HG02885 (cell line): ENCODE results near the gene DPYD.

Experiments used
- ATAC-seq: cut with Tn5 transposase; IDR thresholded peaks from one replicate; pipeline ENCODE4 v1.9.1; 2021; ENCODE audit warnings: mild to moderate bottlenecking; ENCODE audit not compliant: unreplicated experiment, poor library complexity

Gene DPYD

GRCh38 chr1:97136996-97137395, 783.8 kb downstream of the DPYD start:
- ATAC-seq = no peak

- ATAC-seq = no peak
Observed at GRCh38 chr1:97135972-97136371, 784.9 kb downstream of the DPYD start.

GRCh38 chr1:97128426-97128825, 792.4 kb downstream of the DPYD start:
- no peak for ATAC-seq

- no peak for ATAC-seq
Observed at GRCh38 chr1:97123717-97124431, 797.0 kb downstream of the DPYD start.

GRCh38 chr1:97120806-97121205, 800.0 kb downstream of the DPYD start:
- no peak for ATAC-seq

DNA sequence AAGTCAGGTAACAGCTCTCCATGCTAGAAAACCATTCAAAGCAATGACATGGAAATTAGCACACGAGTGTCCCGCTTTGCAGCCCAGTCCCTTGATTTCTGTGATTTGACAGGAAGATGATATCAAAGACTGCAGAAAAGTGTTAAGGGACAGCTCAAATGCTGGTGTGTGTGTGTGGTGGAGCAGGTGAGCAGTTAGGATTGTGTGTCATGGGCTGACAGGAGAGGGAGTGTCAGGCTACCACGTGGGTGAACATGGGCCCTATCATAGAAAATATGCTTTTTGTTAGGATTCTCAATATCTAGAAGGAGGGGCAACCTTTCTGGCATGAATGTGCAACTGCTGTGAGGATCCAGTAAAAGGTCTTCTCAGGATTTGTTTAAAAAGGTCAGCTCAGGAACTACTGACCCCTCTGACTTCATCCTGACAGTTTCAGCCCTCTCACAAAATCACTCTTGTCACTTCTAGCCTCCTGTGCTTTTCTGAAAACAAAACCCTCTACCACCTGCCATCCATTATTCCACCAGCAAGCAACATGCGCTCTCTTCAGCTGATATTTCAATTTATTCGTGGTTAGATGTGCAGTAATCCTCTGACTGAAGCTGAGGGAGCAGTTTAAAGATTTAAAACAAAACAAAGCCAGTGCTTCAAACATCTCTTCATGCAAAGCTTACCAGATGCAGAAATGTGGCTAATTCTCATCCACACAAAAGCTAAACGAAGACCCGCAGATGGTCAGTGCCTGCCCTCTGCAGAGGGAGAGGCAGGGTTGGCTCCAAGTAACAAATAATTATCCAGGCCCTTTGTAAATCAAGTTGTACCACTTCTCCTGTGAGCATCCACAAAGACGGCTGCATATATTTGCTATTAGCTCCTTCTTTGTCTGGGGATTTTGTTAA, 801.3 kb downstream of the DPYD start:
- no peak for ATAC-seq

DNA sequence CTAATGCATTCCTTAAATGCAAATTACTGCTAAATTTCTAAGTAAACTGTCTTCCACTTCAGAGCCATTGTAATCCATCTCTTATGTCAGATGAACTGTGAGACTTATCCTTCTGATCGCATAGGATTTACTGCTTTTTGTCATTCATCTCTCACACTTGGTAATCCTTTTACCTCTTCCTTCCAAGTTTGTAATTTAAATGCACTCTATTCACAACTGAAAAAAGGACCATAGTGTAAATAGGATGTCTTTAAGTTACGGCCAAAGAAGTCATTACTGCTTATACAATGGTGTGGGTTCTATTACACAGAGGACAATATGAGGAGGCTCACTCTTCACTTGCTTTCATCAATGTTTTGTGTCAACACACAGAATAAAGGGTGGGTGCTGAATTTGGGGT, 806.0 kb downstream of the DPYD start:
- no peak for ATAC-seq

DNA sequence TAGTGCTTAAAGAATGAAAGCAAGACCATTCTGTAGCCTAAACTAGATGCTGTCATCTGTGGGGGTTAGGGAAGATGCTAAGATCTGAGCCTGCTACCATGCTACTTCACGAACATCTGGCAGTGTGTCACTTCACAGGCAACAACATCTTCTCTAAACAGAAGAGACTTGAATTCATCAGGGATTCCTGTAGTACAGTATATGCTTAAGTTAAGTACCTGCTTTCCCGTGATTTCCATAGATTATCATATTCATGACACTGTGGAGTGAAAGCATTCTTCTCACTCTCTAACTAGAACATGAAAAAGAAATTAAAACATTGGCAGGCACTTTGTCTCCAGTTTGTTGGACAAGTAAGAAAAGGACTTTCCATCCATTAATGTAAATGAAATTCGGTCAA, 808.4 kb downstream of the DPYD start:
- no peak for ATAC-seq

DNA sequence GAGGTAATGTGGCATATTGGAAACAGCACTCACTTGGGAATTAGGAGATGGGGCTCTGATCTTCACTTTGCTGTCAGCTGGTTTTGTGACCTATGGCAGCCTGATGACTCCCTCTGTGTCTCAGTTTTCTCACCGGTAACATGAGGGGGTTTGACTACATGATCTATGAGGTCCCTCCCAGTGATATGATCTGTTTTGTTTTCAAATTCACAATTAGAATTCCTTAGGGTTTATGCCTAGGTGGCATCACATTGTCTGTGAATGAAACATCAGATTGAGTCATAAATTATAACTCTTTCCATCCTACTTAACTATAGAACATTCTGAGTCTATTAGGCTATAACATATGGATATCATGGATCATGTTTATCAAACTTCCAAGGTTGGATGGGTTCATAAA, 812.7 kb downstream of the DPYD start:
- ATAC-seq = no peak

GRCh38 chr1:97105531-97105930, 815.3 kb downstream of the DPYD start:
- no peak for ATAC-seq

DNA sequence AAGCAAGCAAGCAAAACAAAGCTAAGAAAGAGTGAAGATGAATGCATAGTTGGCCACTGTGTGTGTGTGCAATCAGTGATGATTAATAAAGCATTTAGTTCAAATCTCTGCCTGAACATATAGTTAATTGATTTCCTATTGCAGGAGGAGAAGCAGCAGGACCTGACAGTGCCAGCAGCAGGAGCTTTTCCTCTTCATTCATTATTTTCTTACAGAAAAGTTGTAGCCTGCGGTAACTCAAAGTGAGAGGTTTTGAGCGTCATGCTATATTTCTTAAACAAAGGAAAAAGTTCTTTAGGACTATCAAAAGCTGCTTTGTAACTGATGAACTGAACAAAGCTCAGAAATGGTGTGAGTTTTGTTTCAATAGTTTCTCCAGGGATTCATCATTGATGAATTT, 819.3 kb downstream of the DPYD start:
- no peak for ATAC-seq

DNA sequence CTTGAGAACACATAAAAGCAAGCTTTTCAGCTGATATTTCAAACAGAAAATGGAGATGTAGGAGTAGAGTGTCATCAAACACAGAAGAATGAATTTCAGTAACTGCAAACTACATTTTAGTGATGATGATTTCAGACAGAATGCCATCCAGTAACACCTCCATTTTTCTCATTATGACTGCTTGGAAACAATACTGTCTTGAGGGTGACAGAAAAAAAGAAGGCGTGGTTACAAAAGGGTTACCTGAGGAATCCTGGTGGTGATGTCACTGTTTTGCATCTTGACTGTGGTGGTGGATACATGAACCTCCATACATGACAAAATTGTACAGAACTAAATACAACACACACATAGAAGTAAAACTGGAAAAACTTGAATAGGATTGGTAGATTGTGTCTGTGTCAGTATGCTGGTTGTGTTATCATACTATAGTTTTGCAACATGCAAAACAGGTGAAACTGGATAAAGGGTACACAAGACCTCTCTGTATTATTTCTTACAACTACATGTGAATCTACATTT, 823.4 kb downstream of the DPYD start:
- no peak for ATAC-seq

DNA sequence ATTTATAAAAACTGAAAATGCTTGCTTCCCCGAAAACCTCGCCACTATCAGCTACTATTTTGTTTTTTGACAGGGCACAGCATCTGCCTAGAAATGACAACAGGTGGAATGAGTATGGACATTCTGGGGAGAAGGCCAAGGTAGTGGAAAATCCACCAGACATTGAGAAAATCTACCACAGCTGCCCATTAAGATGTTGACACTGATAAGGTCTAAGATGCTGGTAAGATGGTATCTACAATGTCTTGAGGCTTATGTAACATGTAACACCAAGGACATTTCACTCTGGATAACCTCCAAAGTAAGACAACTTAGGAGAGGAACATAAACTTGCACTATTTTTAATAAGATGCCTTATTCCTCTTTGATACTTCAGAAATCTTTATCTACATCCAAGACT, 825.1 kb downstream of the DPYD start:
- ATAC-seq = no peak

GRCh38 chr1:97094247-97094972, 826.4 kb downstream of the DPYD start:
- no peak for ATAC-seq

DNA sequence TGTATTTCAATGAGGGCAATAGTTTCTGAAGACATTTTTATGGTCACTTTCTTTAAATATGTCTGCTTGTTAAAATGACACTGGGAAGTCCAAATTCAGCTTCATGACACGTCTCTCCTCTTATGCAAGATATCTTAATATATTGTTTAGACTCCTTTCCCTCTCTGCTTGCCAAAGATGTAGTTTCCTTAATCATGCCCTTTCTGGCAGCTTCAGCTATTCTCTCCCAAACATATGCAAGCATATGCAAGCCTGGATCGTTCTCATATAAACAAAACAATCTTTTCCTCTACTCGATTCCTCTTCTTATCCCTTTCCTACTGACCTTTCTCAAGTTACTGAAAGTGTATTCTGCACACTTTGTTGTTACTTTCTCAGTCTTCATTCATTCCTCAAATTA, 827.1 kb downstream of the DPYD start:
- no peak for ATAC-seq

- peak; percentile 43 for ATAC-seq
Observed at GRCh38 chr1:97092824-97093223, 828.0 kb downstream of the DPYD start.

DNA sequence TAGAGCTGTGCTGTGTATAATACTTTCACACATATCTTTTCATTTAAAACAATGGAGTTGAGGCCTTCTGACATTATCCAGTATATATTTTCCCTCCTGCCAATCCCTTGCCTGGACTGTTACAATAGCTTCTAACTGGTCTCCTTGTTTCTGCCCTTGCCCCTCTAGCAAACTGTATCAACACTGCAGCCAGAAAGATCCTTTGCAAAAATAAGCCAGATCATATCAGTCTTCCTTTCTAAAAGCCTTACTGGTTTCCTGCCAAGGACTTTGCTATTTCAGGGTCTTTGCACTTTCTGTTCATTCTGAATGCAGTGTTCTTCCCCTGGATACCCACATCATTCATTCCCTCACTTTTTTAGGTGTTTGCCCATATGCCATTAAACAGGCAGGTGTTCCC, 829.2 kb downstream of the DPYD start:
- ATAC-seq = no peak

GRCh38 chr1:97091263-97091662, 829.6 kb downstream of the DPYD start:
- ATAC-seq = no peak

DNA sequence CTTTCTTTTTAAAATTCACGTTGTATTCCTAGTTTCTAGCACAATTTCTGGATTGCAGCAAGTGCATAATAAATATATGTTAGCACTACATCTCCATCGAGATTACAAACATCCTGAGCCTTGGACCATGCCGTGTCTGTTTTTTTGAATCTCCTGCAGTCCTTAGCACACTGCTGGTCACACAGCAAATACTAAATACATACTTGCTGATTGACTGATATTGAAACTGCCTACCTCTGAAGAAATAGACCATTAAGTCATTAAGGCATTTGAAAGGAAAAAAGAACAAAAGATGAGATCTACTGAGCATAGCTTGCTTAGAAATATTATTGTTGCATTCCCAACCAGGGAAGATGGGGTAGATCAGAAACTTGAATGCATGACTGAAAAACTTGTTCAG, 830.1 kb downstream of the DPYD start:
- peak; percentile 55 for ATAC-seq

GRCh38 chr1:97089173-97089572, 831.7 kb downstream of the DPYD start:
- ATAC-seq = peak; percentile 40

- ATAC-seq = no peak
Observed at GRCh38 chr1:97088391-97088790, 832.4 kb downstream of the DPYD start.
